Measurements from ENCODE around the gene IFNA6. TPM values are rescaled to one million over a fixed set of nuclear protein-coding genes. Genes with fewer than 3 reads are reported as not detected.

Gene IFNA6
- total RNA-seq, 5 donors from 2014 or later (not counting 1 experiment from before 2014, with no cell fraction given) = not detected

- H3K4me3 ChIP-seq (ENCODE audit: control insufficient read depth in 1 of 2, extremely low read depth in 1 of 2, low read length in 1 of 2) = no peak overlapping the region
- no peak overlapping the region for H3K4me3 Mint-ChIP-seq
- no peaks in the 10 kb centered on the region for H3K9me3 Mint-ChIP-seq
- ATAC-seq (replicated peaks in 1 of 4) = no peak
- H3K27ac Mint-ChIP-seq = peak overlapping the region in 1 of 2 donors; percentile 47
- no peaks in the 10 kb centered on the region for H3K9me3 ChIP-seq
- no CpG with 5 or more reads among the region's 2 CpGs for WGBS (ENCODE audit: insufficient coverage)
- H3K27me3 ChIP-seq (replicated peaks in 1 of 2; ENCODE audit: control insufficient read depth in 2 of 2, extremely low read depth in 1 of 2, insufficient read depth in 2 of 2, low read length in 1 of 2) = no peaks in the 10 kb centered on the region
- H3K4me1 ChIP-seq (ENCODE audit: control insufficient read depth in 1 of 2, extremely low read depth in 1 of 2, insufficient read depth in 2 of 2, low read length in 2 of 2) = no peaks in the 10 kb centered on the region
- no peak for DNase-seq
- ChIA-PET POLR2A (no interaction called here), CTCF (interaction anchor here (0.6 to 1.0 kb wide), 3 partner anchors 39 to 115 kb away, joined by 3 to 6 read pairs (median 3); no protein-coding TSS in a partner anchor)
- H3K27me3 Mint-ChIP-seq = no peaks in the 10 kb centered on the region
- peaks cover 0 to 30% of the 10 kb centered on the region in 2 donors for H3K36me3 ChIP-seq (ENCODE audit: control insufficient read depth in 2 of 2, extremely low read depth in 1 of 2, insufficient read depth in 1 of 2, low read length in 1 of 2)
- H3K36me3 Mint-ChIP-seq = peaks cover 21% of the 10 kb centered on the region
- H3K4me1 Mint-ChIP-seq = peaks cover 0 to 14% (median 4%) of the 10 kb centered on the region in 3 donors
- no peak overlapping the region for H3K27ac ChIP-seq (ENCODE audit: low read length)
Measured at GRCh38 chr9:21320465-21320864, 30.2 kb downstream of the IFNA6 start.

GRCh38 chr9:21317956-21318923 is 32.4 kb downstream of the IFNA6 start:
- DNase-seq (peak in 23 of 35 experiments; percentile 4 to 63 (median 16)), ATAC-seq (replicated peaks in 1 of 4) (peak; percentile 64 to 75 (median 68))
- Histone ChIP-seq H3K27ac (ENCODE audit: low read length) (no peak overlapping the region), H3K9me3 (no peaks in the 10 kb centered on the region), H3K36me3 (ENCODE audit: control insufficient read depth in 2 of 2, extremely low read depth in 1 of 2, insufficient read depth in 1 of 2, low read length in 1 of 2) (peaks cover 0 to 18% of the 10 kb centered on the region in 2 donors), H3K4me3 (ENCODE audit: control insufficient read depth in 1 of 2, extremely low read depth in 1 of 2, low read length in 1 of 2) (no peak overlapping the region), H3K4me1 (ENCODE audit: control insufficient read depth in 1 of 2, extremely low read depth in 1 of 2, insufficient read depth in 2 of 2, low read length in 2 of 2) (no peaks in the 10 kb centered on the region), H3K27me3 (replicated peaks in 1 of 2; ENCODE audit: control insufficient read depth in 2 of 2, extremely low read depth in 1 of 2, insufficient read depth in 2 of 2, low read length in 1 of 2) (no peaks in the 10 kb centered on the region)
- H3K36me3 Mint-ChIP-seq = peaks cover 8% of the 10 kb centered on the region
- H3K9me3 Mint-ChIP-seq = no peaks in the 10 kb centered on the region
- peak overlapping the region in 1 of 2 donors; percentile 29 for H3K27ac Mint-ChIP-seq
- no peaks in the 10 kb centered on the region for H3K27me3 Mint-ChIP-seq
- no peak overlapping the region for H3K4me3 Mint-ChIP-seq
- WGBS (ENCODE audit: insufficient coverage) = no CpG with 5 or more reads among the region's 7 CpGs
- peaks cover 0 to 5% (median 2%) of the 10 kb centered on the region in 3 donors for H3K4me1 Mint-ChIP-seq
- POLR2A ChIA-PET = interaction anchor here (0.6 to 0.7 kb wide), 3 partner anchors 17 to 1882 kb away, joined by 9 to 10 read pairs (median 10); no protein-coding TSS in a partner anchor
- CTCF ChIA-PET = interaction anchor here (0.6 to 1.9 kb wide), 18 partner anchors 11 to 469 kb away, joined by 3 to 11 read pairs (median 4); no protein-coding TSS in a partner anchor

- Histone ChIP-seq H3K4me3 (ENCODE audit: control insufficient read depth in 1 of 2, extremely low read depth in 1 of 2, low read length in 1 of 2) (no peak overlapping the region), H3K4me1 (ENCODE audit: control insufficient read depth in 1 of 2, extremely low read depth in 1 of 2, insufficient read depth in 2 of 2, low read length in 2 of 2) (no peaks in the 10 kb centered on the region), H3K9me3 (no peaks in the 10 kb centered on the region), H3K36me3 (ENCODE audit: control insufficient read depth in 2 of 2, extremely low read depth in 1 of 2, insufficient read depth in 1 of 2, low read length in 1 of 2) (peaks cover 0 to 8% of the 10 kb centered on the region in 2 donors), H3K27ac (ENCODE audit: low read length) (no peak overlapping the region), H3K27me3 (replicated peaks in 1 of 2; ENCODE audit: control insufficient read depth in 2 of 2, extremely low read depth in 1 of 2, insufficient read depth in 2 of 2, low read length in 1 of 2) (no peaks in the 10 kb centered on the region)
- POLR2A ChIA-PET = no interaction called here
- Mint-ChIP-seq H3K36me3 (no peaks in the 10 kb centered on the region), H3K27ac (no peak overlapping the region), H3K27me3 (no peaks in the 10 kb centered on the region), H3K4me3 (no peak overlapping the region), H3K9me3 (no peaks in the 10 kb centered on the region), H3K4me1 (peaks cover 0 to 5% (median 2%) of the 10 kb centered on the region in 3 donors)
- DNase-seq (no peak), ATAC-seq (replicated peaks in 1 of 4) (no peak)
- CTCF ChIA-PET = interaction anchor here (0.6 to 1.2 kb wide), 2 partner anchors 9 to 80 kb away, joined by 4 to 6 read pairs; no protein-coding TSS in a partner anchor
- WGBS (ENCODE audit: insufficient coverage) = 25% methylated on average over 3 of the region's 3 CpGs
Measured at GRCh38 chr9:21316860-21317259, 33.8 kb downstream of the IFNA6 start.

GRCh38 chr9:21316032-21316842 is 34.5 kb downstream of the IFNA6 start:
- CTCF ChIA-PET = interaction anchor here (0.6 to 1.2 kb wide), 4 partner anchors 10 to 140 kb away, joined by 3 to 6 read pairs (median 4); no protein-coding TSS in a partner anchor
- no peaks in the 10 kb centered on the region for H3K36me3 Mint-ChIP-seq

GRCh38 chr9:21314152-21314551 is 36.5 kb downstream of the IFNA6 start:
- Mint-ChIP-seq H3K27ac (no peak overlapping the region), H3K4me3 (no peak overlapping the region), H3K9me3 (no peaks in the 10 kb centered on the region), H3K4me1 (peaks cover 0 to 5% (median 2%) of the 10 kb centered on the region in 3 donors), H3K27me3 (peaks cover 6 to 7% of the 10 kb centered on the region in 2 donors), H3K36me3 (no peaks in the 10 kb centered on the region)
- H3K36me3 ChIP-seq (ENCODE audit: control insufficient read depth in 2 of 2, extremely low read depth in 1 of 2, insufficient read depth in 1 of 2, low read length in 1 of 2) = no peaks in the 10 kb centered on the region
- WGBS (ENCODE audit: insufficient coverage) = no CpG with 5 or more reads among the region's 2 CpGs
- CTCF ChIA-PET = interaction anchor here in 1 of 2 donors (0.6 to 1.5 kb wide), 2 partner anchors 12 to 90 kb away, joined by 3 to 7 read pairs; no protein-coding TSS in a partner anchor
- no peaks in the 10 kb centered on the region for H3K4me1 ChIP-seq (ENCODE audit: control insufficient read depth in 1 of 2, extremely low read depth in 1 of 2, insufficient read depth in 2 of 2, low read length in 2 of 2)
- POLR2A ChIA-PET = no interaction called here
- no peaks in the 10 kb centered on the region for H3K9me3 ChIP-seq
- no peak overlapping the region for H3K4me3 ChIP-seq (ENCODE audit: control insufficient read depth in 1 of 2, extremely low read depth in 1 of 2, low read length in 1 of 2)
- no peaks in the 10 kb centered on the region for H3K27me3 ChIP-seq (replicated peaks in 1 of 2; ENCODE audit: control insufficient read depth in 2 of 2, extremely low read depth in 1 of 2, insufficient read depth in 2 of 2, low read length in 1 of 2)
- DNase-seq (no peak), ATAC-seq (replicated peaks in 1 of 4) (no peak)
- H3K27ac ChIP-seq (ENCODE audit: low read length) = no peak overlapping the region

More at GRCh38 chr9:21316032-21316842, 34.5 kb downstream of the IFNA6 start:
- no peaks in the 10 kb centered on the region for H3K9me3 ChIP-seq
- H3K4me1 ChIP-seq (ENCODE audit: control insufficient read depth in 1 of 2, extremely low read depth in 1 of 2, insufficient read depth in 2 of 2, low read length in 2 of 2) = no peaks in the 10 kb centered on the region
- H3K4me1 Mint-ChIP-seq = peaks cover 0 to 5% (median 2%) of the 10 kb centered on the region in 3 donors
- no peaks in the 10 kb centered on the region for H3K9me3 Mint-ChIP-seq
- no peak overlapping the region for H3K27ac Mint-ChIP-seq
- POLR2A ChIA-PET = interaction anchor here in 1 of 2 donors (1.0 kb wide), 1 partner anchor 52 kb away, joined by 3 read pairs; no protein-coding TSS in a partner anchor
- ATAC-seq (replicated peaks in 1 of 4) = no peak
- no peak overlapping the region for H3K4me3 Mint-ChIP-seq
- DNase-seq = no peak
- no peaks in the 10 kb centered on the region for H3K27me3 ChIP-seq (replicated peaks in 1 of 2; ENCODE audit: control insufficient read depth in 2 of 2, extremely low read depth in 1 of 2, insufficient read depth in 2 of 2, low read length in 1 of 2)
- no peak overlapping the region for H3K4me3 ChIP-seq (ENCODE audit: control insufficient read depth in 1 of 2, extremely low read depth in 1 of 2, low read length in 1 of 2)
- H3K27ac ChIP-seq (ENCODE audit: low read length) = no peak overlapping the region
- peaks cover 0 to 3% of the 10 kb centered on the region in 2 donors for H3K36me3 ChIP-seq (ENCODE audit: control insufficient read depth in 2 of 2, extremely low read depth in 1 of 2, insufficient read depth in 1 of 2, low read length in 1 of 2)
- 54% methylated on average over 4 of the region's 8 CpGs for WGBS (ENCODE audit: insufficient coverage)
- H3K27me3 Mint-ChIP-seq = peaks cover 0 to 3% of the 10 kb centered on the region in 2 donors

- Histone ChIP-seq H3K9me3 (no peaks in the 10 kb centered on the region), H3K4me3 (ENCODE audit: control insufficient read depth in 1 of 2, extremely low read depth in 1 of 2, low read length in 1 of 2) (no peak overlapping the region), H3K4me1 (ENCODE audit: control insufficient read depth in 1 of 2, extremely low read depth in 1 of 2, insufficient read depth in 2 of 2, low read length in 2 of 2) (no peaks in the 10 kb centered on the region), H3K27ac (ENCODE audit: low read length) (no peak overlapping the region), H3K27me3 (replicated peaks in 1 of 2; ENCODE audit: control insufficient read depth in 2 of 2, extremely low read depth in 1 of 2, insufficient read depth in 2 of 2, low read length in 1 of 2) (no peaks in the 10 kb centered on the region), H3K36me3 (ENCODE audit: control insufficient read depth in 2 of 2, extremely low read depth in 1 of 2, insufficient read depth in 1 of 2, low read length in 1 of 2) (no peaks in the 10 kb centered on the region)
- H3K27ac Mint-ChIP-seq = no peak overlapping the region
- peaks cover 13 to 18% of the 10 kb centered on the region in 2 donors for H3K27me3 Mint-ChIP-seq
- ChIA-PET CTCF (interaction anchor here in 1 of 2 donors (2.5 kb wide), 1 partner anchor 14 kb away, joined by 6 read pairs; no protein-coding TSS in a partner anchor), POLR2A (no interaction called here)
- no peaks in the 10 kb centered on the region for H3K36me3 Mint-ChIP-seq
- no peak for DNase-seq
- no peaks in the 10 kb centered on the region for H3K4me1 Mint-ChIP-seq
- ATAC-seq (replicated peaks in 1 of 4) = no peak
- no peaks in the 10 kb centered on the region for H3K9me3 Mint-ChIP-seq
- WGBS (ENCODE audit: insufficient coverage) = no CpG with 5 or more reads among the region's 1 CpG
- no peak overlapping the region for H3K4me3 Mint-ChIP-seq
Measured at GRCh38 chr9:21311889-21312288, 38.8 kb downstream of the IFNA6 start.
